OCI-LY7 (cell line): ENCODE results near the gene FOXA2.

Source experiments
- CTCF ChIP-seq: fragments of 200-600 bp; sonication (generic); conservative IDR thresholded peaks from 2 replicates; pipeline ENCODE4 v1.5.1; 2014; ENCODE audit warnings: mild to moderate bottlenecking, antibody characterized with exemption, low read length, moderate library complexity, mixed read lengths
- EZH2phosphoT487 ChIP-seq: fragments of 200-600 bp; sonication (generic); IDR thresholded peaks from 2 replicates; pipeline ENCODE4 v1.6.1; 2018; ENCODE audit warnings: low read depth, borderline replicate concordance, mild to moderate bottlenecking, mixed run types, antibody characterized with exemption, low read length, moderate library complexity, mixed read lengths

GRCh38 chr20:22615425-22615824 is 31.1 kb upstream of the FOXA2 start:
- TF ChIP-seq CTCF (no peak), EZH2phosphoT487 (no peak)
